Spleen (tissue), 11 donors: ENCODE measurements around the gene ZNF652. TPM values are rescaled to one million over a fixed set of nuclear protein-coding genes. Genes with fewer than 3 reads are reported as not detected.

Source experiments
- DNase-seq: peaks from one replicate; pipeline ENCODE4 v3.0.0-alpha.2; 2020
- H3K27ac ChIP-seq, 8 donors: fragments of 200-600 bp; sonication (generic) in 7 of 8; 1 replicate in 4 of 8; 2 replicates in 4 of 8; pipeline versions ENCODE4 v1.5.0 to v1.8.0; 2016 to 2021; ENCODE audit warnings: inconsistent platforms in 4 of 8, mild to moderate bottlenecking in 4 of 8, moderate library complexity in 1 of 8
- H3K27me3 ChIP-seq, 7 donors: fragments of 200-600 bp; sonication (generic) in 6 of 7; replicated peaks in 1 of 7; 1 replicate in 4 of 7; 2 replicates in 3 of 7; pipeline versions ENCODE4 v1.5.0 to v1.8.0; 2016 to 2021; ENCODE audit warnings: inconsistent platforms in 3 of 7, mild to moderate bottlenecking in 1 of 7
- H3K36me3 ChIP-seq, 6 donors: fragments of 200-600 bp; sonication (generic) in 5 of 6; 1 replicate in 4 of 6; 2 replicates in 2 of 6; pipeline versions ENCODE4 v1.5.0 to v1.8.0; 2016 to 2021; ENCODE audit warnings: inconsistent platforms in 2 of 6
- H3K4me1 ChIP-seq, 6 donors: fragments of 200-600 bp; sonication (generic) in 5 of 6; 1 replicate in 3 of 6; 2 replicates in 3 of 6; pipeline versions ENCODE4 v1.5.0 to v1.8.0; 2016 to 2021; ENCODE audit warnings: inconsistent platforms in 3 of 6
- H3K4me3 ChIP-seq, 8 donors: fragments of 200-600 bp; sonication (generic) in 7 of 8; 1 replicate in 4 of 8; 2 replicates in 4 of 8; pipeline versions ENCODE4 v1.5.0 to v1.8.0; 2016 to 2021; ENCODE audit warnings: inconsistent platforms in 4 of 8, mild to moderate bottlenecking in 4 of 8, moderate library complexity in 2 of 8
- H3K9me3 ChIP-seq, 8 donors: fragments of 200-600 bp; sonication (generic) in 7 of 8; 1 replicate in 4 of 8; 2 replicates in 4 of 8; pipeline versions ENCODE4 v1.5.0 to v1.8.0; 2016 to 2021; ENCODE audit warnings: inconsistent platforms in 4 of 8
- POLR2A ChIP-seq, 3 donors: fragments of 450-650 bp; IDR thresholded peaks; one replicate each; pipeline ENCODE4 v1.5.1; 2017; ENCODE audit warnings: antibody characterized with exemption in 3 of 3, mild to moderate bottlenecking in 1 of 3
- POLR2AphosphoS5 ChIP-seq, 3 donors: sonication (generic); formaldehyde crosslinking; IDR thresholded peaks; one replicate each; pipeline ENCODE4 v1.5.1; 2017; ENCODE audit warnings: antibody characterized with exemption in 3 of 3
- WGBS, 5 donors: extraction: QIAGEN DNeasy Blood & Tissue Kit in 3 of 5; methylation state at CpG; one replicate each; pipeline versions ENCODE4 v1.1.5 to v1.1.7; 2013 to 2018; 5-methylcytosine and 5-hydroxymethylcytosine counted together
- intact Hi-C: fragments of 100-400 bp; cut with DNase I; formaldehyde crosslinking; loops from one replicate; pipeline ENCODE4 v1.15.0; 2023; ENCODE audit warnings: low total_unique reads
- polyA plus RNA-seq, 3 donors: library from polyadenylated mRNA; stranded (reverse); fragments of 200-250 nt; gene quantifications; one replicate each; pipeline ENCODE4 v1.2.1, GENCODE V29; 2013
- total RNA-seq, 7 donors: library from RNA; depleted of rRNA in 3 of 7; stranded (reverse); fragments of >200 nt in 3 of 7; fragmentation: NEBNext Ultra II Directional in 4 of 7; extraction: Animal tissue kit (Norgen Biotek cat#: 25700) in 4 of 7; gene quantifications; one replicate each; pipeline versions ENCODE4 v1.1.0 to v1.2.1, GENCODE V29; 2016 to 2021
- TF ChIP-seq, protein P1 (sequence below), 11 experiments: fragments of 200-600 bp in 7 of 11; fragments of 450-650 bp in 4 of 11; sonication (generic) in 4 of 11; IDR thresholded peaks in 8 of 11; conservative IDR thresholded peaks in 3 of 11; 1 replicate in 7 of 11; 2 replicates in 4 of 11; pipeline versions ENCODE4 v1.4.0 to v1.8.0; 2016 to 2021; ENCODE audit warnings: antibody characterized with exemption in 11 of 11, inconsistent platforms in 4 of 11, mild to moderate bottlenecking in 1 of 11
- donor health status: healthy with polysubstance abuse.
- donor health status: DM: no; HTN: no; CAD: no; lungs with moderate emphysema.
- donor health status: DM: no; HTN: no; CAD: no.
- donor health status: Bipolar disorder and iron deficiency.
- donor health status: healthy.
- donor health status: DM: no; HTN: no; CAD: no.
- donor health status: DM: yes; HTN: yes; CAD: no.

The ZNF652 gene
- total and polyA plus RNA-seq, 10 donors, result 18.2 to 73.9 (median 52.5) TPM

DNA sequence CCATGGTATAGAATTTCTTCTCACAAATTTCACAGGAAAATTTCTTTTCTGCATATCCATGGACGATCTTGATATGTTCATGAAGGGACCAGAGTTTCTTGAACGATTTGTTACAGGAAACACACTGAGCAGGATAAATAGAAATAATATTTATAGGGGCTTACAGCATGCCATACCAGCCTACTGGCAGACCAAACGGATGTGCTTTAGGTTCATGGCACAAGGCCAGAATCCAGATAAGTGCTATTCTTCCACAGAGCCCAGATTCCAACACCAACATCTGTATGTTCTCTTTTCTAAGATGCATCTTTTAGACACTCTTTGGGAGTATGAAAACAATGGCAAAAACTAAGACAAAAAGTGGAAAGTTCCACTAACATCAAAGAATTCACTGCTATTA lies 49.3 kb downstream of the ZNF652 start:
- H3K9me3 ChIP-seq, result no peaks in the 10 kb centered on the region
- no peak overlapping the region for H3K4me3 ChIP-seq
- TF ChIP-seq, protein P1, sequence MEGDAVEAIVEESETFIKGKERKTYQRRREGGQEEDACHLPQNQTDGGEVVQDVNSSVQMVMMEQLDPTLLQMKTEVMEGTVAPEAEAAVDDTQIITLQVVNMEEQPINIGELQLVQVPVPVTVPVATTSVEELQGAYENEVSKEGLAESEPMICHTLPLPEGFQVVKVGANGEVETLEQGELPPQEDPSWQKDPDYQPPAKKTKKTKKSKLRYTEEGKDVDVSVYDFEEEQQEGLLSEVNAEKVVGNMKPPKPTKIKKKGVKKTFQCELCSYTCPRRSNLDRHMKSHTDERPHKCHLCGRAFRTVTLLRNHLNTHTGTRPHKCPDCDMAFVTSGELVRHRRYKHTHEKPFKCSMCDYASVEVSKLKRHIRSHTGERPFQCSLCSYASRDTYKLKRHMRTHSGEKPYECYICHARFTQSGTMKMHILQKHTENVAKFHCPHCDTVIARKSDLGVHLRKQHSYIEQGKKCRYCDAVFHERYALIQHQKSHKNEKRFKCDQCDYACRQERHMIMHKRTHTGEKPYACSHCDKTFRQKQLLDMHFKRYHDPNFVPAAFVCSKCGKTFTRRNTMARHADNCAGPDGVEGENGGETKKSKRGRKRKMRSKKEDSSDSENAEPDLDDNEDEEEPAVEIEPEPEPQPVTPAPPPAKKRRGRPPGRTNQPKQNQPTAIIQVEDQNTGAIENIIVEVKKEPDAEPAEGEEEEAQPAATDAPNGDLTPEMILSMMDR (IDR thresholded peaks at IDR 0.05 in 8 of 11, conservative IDR thresholded peaks at IDR 0.05 in 3 of 11), result no peak
- TF ChIP-seq POLR2A (IDR thresholded peaks at IDR 0.05) (no peak), POLR2AphosphoS5 (IDR thresholded peaks at IDR 0.05) (no peak)
- DNase-seq, result no peak
- no peaks in the 10 kb centered on the region for H3K27me3 ChIP-seq
- WGBS, 5 donors, result 75 to 85% (median 78%) methylated on average over 3 of the region's 3 CpGs
- intact Hi-C loops, result loop anchor here (10.0 kb wide), 1 partner anchor 52 kb away; the partner anchor contains the start of gene ZNF652
- H3K27ac ChIP-seq, result no peak overlapping the region
- peaks cover 0 to 77% (median 29%) of the 10 kb centered on the region in 6 donors for H3K36me3 ChIP-seq
- H3K4me1 ChIP-seq, result peaks cover 22 to 27% (median 23%) of the 10 kb centered on the region in 6 donors

DNA sequence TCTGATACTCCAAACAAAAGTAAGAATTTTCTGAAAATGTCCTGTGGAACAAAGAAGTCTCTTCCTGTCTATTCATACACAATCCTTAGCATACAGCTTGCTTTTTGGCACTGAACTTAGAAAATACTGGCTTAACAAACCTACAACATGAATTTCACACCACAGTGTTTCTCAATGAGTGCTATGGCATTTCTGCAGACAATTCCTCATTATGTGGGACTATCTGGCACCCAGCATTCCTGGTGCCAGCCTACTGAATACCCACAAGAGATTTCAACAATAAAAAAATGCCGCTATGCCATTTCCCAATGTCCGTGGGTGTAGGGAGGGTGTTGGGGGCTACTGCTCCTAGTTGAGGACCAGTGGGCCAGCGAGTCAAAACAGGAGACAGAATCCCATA lies 62.1 kb downstream of the ZNF652 start:
- no peak overlapping the region for H3K27ac ChIP-seq
- no peak overlapping the region for H3K4me3 ChIP-seq
- DNase-seq, result no peak
- TF ChIP-seq, protein P1 (IDR thresholded peaks at IDR 0.05 in 8 of 11, conservative IDR thresholded peaks at IDR 0.05 in 3 of 11), result no peak
- TF ChIP-seq POLR2A (IDR thresholded peaks at IDR 0.05), result no peak
- WGBS, 5 donors, result 84 to 97% (median 89%) methylated on average over 3 of the region's 3 CpGs
- no peaks in the 10 kb centered on the region for H3K4me1 ChIP-seq
- peaks cover 0 to 89% (median 28%) of the 10 kb centered on the region in 6 donors for H3K36me3 ChIP-seq
- H3K27me3 ChIP-seq, result no peaks in the 10 kb centered on the region
- no peaks in the 10 kb centered on the region for H3K9me3 ChIP-seq
- intact Hi-C loops, result no loop called here

DNA sequence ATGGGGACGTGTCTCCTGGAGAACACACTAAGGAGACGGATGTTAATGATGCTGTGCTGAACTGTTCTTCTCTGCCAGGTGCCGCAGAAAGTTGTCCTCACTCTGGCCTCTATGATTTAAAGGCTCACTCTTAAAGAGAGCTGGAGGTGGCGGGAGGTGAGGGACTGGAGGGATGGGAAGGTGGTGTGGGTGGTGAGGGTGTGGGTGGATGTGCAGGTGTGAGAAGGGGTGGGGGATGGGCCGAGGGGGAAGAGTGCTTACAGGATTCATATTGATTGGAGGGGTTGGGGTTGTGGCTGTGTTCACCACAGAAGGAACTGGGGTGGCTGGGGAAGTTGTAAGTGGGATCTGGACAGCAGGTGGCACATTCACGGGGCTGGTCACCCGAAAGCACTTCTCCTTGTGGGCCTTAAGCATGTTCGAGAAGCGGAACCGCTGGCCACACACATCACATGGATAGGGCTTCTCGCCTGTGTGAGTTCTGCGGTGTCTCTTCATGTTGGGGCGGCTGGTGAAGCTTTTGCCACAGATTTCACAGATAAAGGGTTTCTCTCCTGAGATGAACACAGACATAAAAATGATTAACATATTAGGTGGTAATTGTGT lies 63.6 kb downstream of the ZNF652 start:
- 87 to 91% (median 91%) methylated on average over 13 of the region's 13 CpGs for WGBS, 5 donors
- no peaks in the 10 kb centered on the region for H3K4me1 ChIP-seq
- no peaks in the 10 kb centered on the region for H3K27me3 ChIP-seq
- H3K27ac ChIP-seq, result no peak overlapping the region
- TF ChIP-seq, protein P1 (IDR thresholded peaks at IDR 0.05 in 8 of 11, conservative IDR thresholded peaks at IDR 0.05 in 3 of 11), result no peak
- TF ChIP-seq POLR2A (IDR thresholded peaks at IDR 0.05), result no peak
- no peak for TF ChIP-seq POLR2AphosphoS5 (IDR thresholded peaks at IDR 0.05)
- intact Hi-C loops, result no loop called here
- no peak overlapping the region for H3K4me3 ChIP-seq
- peaks cover 0 to 78% (median 28%) of the 10 kb centered on the region in 6 donors for H3K36me3 ChIP-seq
- H3K9me3 ChIP-seq, result no peaks in the 10 kb centered on the region
- DNase-seq, result no peak

DNA sequence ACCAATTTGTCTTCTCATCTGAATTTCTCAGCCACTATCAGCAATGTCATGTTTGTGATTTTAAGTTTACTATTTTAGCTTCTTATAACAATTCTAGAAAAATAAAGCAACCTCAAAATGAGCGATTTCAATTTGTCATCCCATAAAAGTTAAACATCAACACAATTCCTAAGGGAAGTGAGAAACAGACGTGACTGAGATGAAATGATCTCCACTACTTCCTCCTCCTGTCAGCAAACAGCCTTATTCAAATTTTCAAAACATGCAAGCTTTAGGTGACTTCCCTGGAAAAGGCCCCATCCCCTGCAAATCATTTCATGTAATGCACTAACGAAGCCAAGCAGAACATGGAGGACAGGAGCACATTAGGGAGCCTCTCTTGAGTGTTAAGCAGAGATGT lies 64.9 kb downstream of the ZNF652 start:
- no peak for TF ChIP-seq POLR2A (IDR thresholded peaks at IDR 0.05)
- no peak for TF ChIP-seq POLR2AphosphoS5 (IDR thresholded peaks at IDR 0.05)
- TF ChIP-seq, protein P1 (IDR thresholded peaks at IDR 0.05 in 8 of 11, conservative IDR thresholded peaks at IDR 0.05 in 3 of 11), result no peak
- Histone ChIP-seq H3K27me3 (no peaks in the 10 kb centered on the region), H3K9me3 (no peaks in the 10 kb centered on the region), H3K4me3 (no peak overlapping the region), H3K36me3 (peaks cover 0 to 75% (median 25%) of the 10 kb centered on the region in 6 donors), H3K4me1 (no peaks in the 10 kb centered on the region), H3K27ac (no peak overlapping the region)
- no peak for DNase-seq
- 74 to 82% (median 78%) methylated on average over 3 of the region's 3 CpGs for WGBS, 5 donors
- intact Hi-C loops, result no loop called here
